ENCODE measurements around the gene KCNK2.

Gene KCNK2

GRCh38 chr1:215228193-215228592 lies 145.7 kb downstream of the KCNK2 start:
- Mint-ChIP-seq H3K9me3 (no peaks in the 10 kb centered on the region), H3K4me3 (no peak overlapping the region), H3K4me1 (ENCODE audit: low read depth) (no peaks in the 10 kb centered on the region), H3K27me3 (no peaks in the 10 kb centered on the region), H3K27ac (no peak overlapping the region), H3K36me3 (ENCODE audit: low read depth) (no peaks in the 10 kb centered on the region)

- Mint-ChIP-seq H3K4me1 (ENCODE audit: low read depth) (no peaks in the 10 kb centered on the region), H3K27me3 (peaks cover 5% of the 10 kb centered on the region), H3K36me3 (ENCODE audit: low read depth) (no peaks in the 10 kb centered on the region), H3K27ac (no peak overlapping the region), H3K9me3 (no peaks in the 10 kb centered on the region), H3K4me3 (no peak overlapping the region)
Observed at GRCh38 chr1:215241451-215241850, 158.9 kb downstream of the KCNK2 start.

DNA sequence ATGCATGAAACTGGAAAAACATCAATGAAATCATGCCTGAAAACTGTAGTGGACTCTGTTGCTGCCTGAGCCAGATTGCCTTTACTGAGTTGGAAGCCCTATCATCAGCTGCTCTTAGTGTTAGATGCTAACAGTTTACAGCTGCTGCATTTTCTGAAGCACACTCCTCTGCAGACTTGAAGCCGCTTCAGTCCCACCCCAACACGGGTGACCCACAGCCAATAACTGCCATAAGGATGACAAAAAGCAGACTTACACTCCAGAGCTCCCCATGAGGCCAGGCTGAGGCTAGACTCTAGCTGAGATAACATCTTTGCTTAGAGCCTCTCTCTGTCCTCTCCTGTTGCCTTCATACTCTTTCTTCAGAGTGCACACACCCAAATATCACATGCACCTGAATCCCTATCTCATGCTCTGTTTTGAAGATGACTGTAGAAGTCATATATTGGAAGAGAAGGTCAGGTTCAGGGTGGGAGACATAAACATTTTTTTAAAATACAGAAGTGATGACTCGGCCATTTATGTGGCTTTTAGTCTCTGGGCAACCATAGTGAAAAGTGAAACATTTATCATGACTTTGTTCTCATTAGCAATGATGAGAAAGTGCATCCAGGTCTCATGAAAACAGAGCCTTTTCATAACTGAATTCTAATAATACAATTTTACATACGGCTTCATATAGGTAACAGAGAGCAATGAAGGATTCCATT lies 161.0 kb downstream of the KCNK2 start:
- Mint-ChIP-seq H3K9me3 (no peaks in the 10 kb centered on the region), H3K4me3 (no peak overlapping the region), H3K27me3 (peaks cover 5% of the 10 kb centered on the region), H3K36me3 (ENCODE audit: low read depth) (no peaks in the 10 kb centered on the region), H3K4me1 (ENCODE audit: low read depth) (no peaks in the 10 kb centered on the region), H3K27ac (no peak overlapping the region)

- Mint-ChIP-seq H3K36me3 (ENCODE audit: low read depth) (no peaks in the 10 kb centered on the region), H3K27me3 (no peaks in the 10 kb centered on the region), H3K9me3 (no peaks in the 10 kb centered on the region), H3K4me1 (ENCODE audit: low read depth) (no peaks in the 10 kb centered on the region), H3K27ac (no peak overlapping the region), H3K4me3 (no peak overlapping the region)
Observed at GRCh38 chr1:215250913-215251312, 168.4 kb downstream of the KCNK2 start.

- Mint-ChIP-seq H3K9me3 (no peaks in the 10 kb centered on the region), H3K36me3 (ENCODE audit: low read depth) (no peaks in the 10 kb centered on the region), H3K27ac (no peak overlapping the region), H3K27me3 (no peaks in the 10 kb centered on the region), H3K4me3 (no peak overlapping the region), H3K4me1 (ENCODE audit: low read depth) (no peaks in the 10 kb centered on the region)
Observed at GRCh38 chr1:215251428-215251827, 168.9 kb downstream of the KCNK2 start.

DNA sequence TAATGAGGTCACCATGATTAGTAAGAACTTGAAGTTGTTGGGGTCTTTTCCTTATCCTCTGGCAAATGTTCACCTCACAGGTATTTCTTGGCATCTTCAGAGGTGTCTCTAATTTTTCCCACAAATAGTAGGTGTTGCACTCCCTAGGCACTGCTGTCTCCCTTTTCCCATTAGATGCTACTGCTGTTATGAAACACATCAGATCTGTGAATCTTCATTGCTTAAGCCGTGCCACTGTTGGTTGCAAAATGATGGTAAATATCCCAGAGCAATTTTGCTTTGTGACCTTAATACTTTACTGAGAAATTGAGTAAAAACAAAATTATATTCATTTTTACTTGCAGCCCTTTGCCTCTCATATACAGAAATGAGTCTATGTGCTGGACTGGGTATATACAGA lies 169.6 kb downstream of the KCNK2 start:
- Mint-ChIP-seq H3K27ac (no peak overlapping the region), H3K4me1 (ENCODE audit: low read depth) (no peaks in the 10 kb centered on the region), H3K36me3 (ENCODE audit: low read depth) (no peaks in the 10 kb centered on the region), H3K27me3 (no peaks in the 10 kb centered on the region), H3K4me3 (no peak overlapping the region), H3K9me3 (no peaks in the 10 kb centered on the region)

GRCh38 chr1:215256936-215257679 lies 174.6 kb downstream of the KCNK2 start:
- H3K27me3 Mint-ChIP-seq, result no peaks in the 10 kb centered on the region
- H3K4me1 Mint-ChIP-seq (ENCODE audit: low read depth), result no peaks in the 10 kb centered on the region
- H3K27ac Mint-ChIP-seq, result no peak overlapping the region
- peaks cover 7% of the 10 kb centered on the region for H3K9me3 Mint-ChIP-seq
- H3K36me3 Mint-ChIP-seq (ENCODE audit: low read depth), result no peaks in the 10 kb centered on the region
- H3K4me3 Mint-ChIP-seq, result no peak overlapping the region

GRCh38 chr1:215260711-215261110 lies 178.2 kb downstream of the KCNK2 start:
- Mint-ChIP-seq H3K36me3 (ENCODE audit: low read depth) (no peaks in the 10 kb centered on the region), H3K27me3 (no peaks in the 10 kb centered on the region), H3K9me3 (peaks cover 17% of the 10 kb centered on the region), H3K4me3 (no peak overlapping the region), H3K27ac (no peak overlapping the region), H3K4me1 (ENCODE audit: low read depth) (no peaks in the 10 kb centered on the region)

DNA sequence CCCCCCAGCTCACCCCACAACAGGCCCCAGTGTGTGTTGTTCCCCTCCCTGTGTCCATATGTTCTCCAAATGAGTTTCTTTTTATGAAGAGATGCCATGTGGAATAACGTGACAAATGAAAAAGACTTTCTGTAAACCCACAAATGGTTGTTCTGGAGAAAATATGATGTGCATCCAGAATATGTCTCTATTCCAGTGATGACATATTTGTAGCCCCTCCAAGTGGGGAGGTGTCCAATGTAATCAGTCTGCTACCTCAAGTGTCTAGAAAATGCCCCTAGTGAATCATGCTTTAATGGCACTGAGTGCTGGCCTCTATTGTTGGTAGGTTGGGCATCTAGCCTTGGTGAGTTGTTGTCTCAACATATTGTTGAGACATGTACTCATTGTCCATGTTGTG lies 179.6 kb downstream of the KCNK2 start:
- Mint-ChIP-seq H3K27me3 (no peaks in the 10 kb centered on the region), H3K4me3 (no peak overlapping the region), H3K36me3 (ENCODE audit: low read depth) (no peaks in the 10 kb centered on the region), H3K27ac (no peak overlapping the region), H3K9me3 (peaks cover 17% of the 10 kb centered on the region), H3K4me1 (ENCODE audit: low read depth) (no peaks in the 10 kb centered on the region)

- H3K27me3 Mint-ChIP-seq, result no peaks in the 10 kb centered on the region
- no peak overlapping the region for H3K27ac Mint-ChIP-seq
- H3K4me1 Mint-ChIP-seq (ENCODE audit: low read depth), result no peaks in the 10 kb centered on the region
- H3K4me3 Mint-ChIP-seq, result no peak overlapping the region
- H3K9me3 Mint-ChIP-seq, result peaks cover 17% of the 10 kb centered on the region
- no peaks in the 10 kb centered on the region for H3K36me3 Mint-ChIP-seq (ENCODE audit: low read depth)
Observed at GRCh38 chr1:215263636-215264035, 181.1 kb downstream of the KCNK2 start.

DNA sequence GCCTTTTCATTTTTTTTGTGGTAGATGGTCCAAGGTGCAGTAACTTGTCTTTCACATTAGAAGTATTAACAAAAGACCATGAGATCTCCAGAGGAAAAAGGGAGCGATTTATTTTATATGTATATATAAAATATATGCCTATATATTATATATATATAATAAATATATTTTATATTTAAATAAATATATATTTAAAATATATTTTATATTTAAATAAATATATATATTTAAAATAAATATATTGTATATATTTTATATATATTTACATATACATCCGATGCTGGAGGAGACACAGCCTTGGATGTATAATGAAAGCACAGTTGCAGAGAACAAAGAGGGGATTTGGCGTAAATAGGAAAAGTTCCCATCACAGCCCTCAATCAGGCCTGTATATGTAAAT lies 182.1 kb downstream of the KCNK2 start:
- H3K27ac Mint-ChIP-seq, result no peak overlapping the region
- peaks cover 12% of the 10 kb centered on the region for H3K9me3 Mint-ChIP-seq
- no peaks in the 10 kb centered on the region for H3K4me1 Mint-ChIP-seq (ENCODE audit: low read depth)
- no peak overlapping the region for H3K4me3 Mint-ChIP-seq
- no peaks in the 10 kb centered on the region for H3K36me3 Mint-ChIP-seq (ENCODE audit: low read depth)
- no peaks in the 10 kb centered on the region for H3K27me3 Mint-ChIP-seq

GRCh38 chr1:215267495-215267894 lies 185.0 kb downstream of the KCNK2 start:
- no peaks in the 10 kb centered on the region for H3K36me3 Mint-ChIP-seq (ENCODE audit: low read depth)
- H3K4me1 Mint-ChIP-seq (ENCODE audit: low read depth), result no peaks in the 10 kb centered on the region
- peaks cover 20% of the 10 kb centered on the region for H3K9me3 Mint-ChIP-seq
- H3K4me3 Mint-ChIP-seq, result no peak overlapping the region
- no peaks in the 10 kb centered on the region for H3K27me3 Mint-ChIP-seq
- no peak overlapping the region for H3K27ac Mint-ChIP-seq

GRCh38 chr1:215269955-215270354 lies 187.4 kb downstream of the KCNK2 start:
- Mint-ChIP-seq H3K4me1 (ENCODE audit: low read depth) (no peaks in the 10 kb centered on the region), H3K4me3 (no peak overlapping the region), H3K9me3 (peaks cover 14% of the 10 kb centered on the region), H3K27ac (no peak overlapping the region), H3K27me3 (no peaks in the 10 kb centered on the region), H3K36me3 (ENCODE audit: low read depth) (no peaks in the 10 kb centered on the region)

DNA sequence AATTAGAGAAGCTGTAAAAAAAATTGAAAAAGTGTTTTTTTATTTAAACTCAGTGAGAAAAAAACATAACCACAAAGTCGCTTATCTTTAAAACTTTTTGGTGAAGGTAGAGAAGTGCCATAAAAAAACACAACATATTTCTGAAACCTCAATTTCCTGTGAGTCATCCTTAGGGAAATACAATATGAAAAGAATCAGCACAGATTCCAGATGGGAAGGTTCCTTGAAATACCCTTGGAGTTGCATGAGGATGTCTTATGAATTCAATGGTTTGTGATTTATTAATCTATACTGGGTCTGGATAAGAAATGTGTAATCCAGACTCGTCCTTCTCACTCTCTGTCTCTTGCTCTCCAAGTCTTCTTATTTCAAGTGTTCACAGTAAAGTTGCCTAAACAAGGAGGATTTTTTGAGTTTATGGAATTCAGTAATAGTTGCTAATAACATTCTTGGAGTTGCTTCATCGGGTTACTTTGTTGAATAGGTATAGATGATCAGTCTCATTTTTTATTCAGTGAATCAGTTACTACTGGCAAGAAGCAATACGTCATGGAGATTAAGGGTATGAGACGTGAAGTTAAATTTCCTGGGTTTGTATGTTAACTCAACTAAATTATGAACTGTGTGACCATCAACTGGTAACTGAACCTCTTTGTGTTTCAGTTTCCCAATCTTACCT lies 191.4 kb downstream of the KCNK2 start:
- H3K4me1 Mint-ChIP-seq (ENCODE audit: low read depth), result no peaks in the 10 kb centered on the region
- H3K9me3 Mint-ChIP-seq, result peaks cover 14% of the 10 kb centered on the region
- no peak overlapping the region for H3K4me3 Mint-ChIP-seq
- H3K27me3 Mint-ChIP-seq, result no peaks in the 10 kb centered on the region
- no peak overlapping the region for H3K27ac Mint-ChIP-seq
- H3K36me3 Mint-ChIP-seq (ENCODE audit: low read depth), result no peaks in the 10 kb centered on the region

DNA sequence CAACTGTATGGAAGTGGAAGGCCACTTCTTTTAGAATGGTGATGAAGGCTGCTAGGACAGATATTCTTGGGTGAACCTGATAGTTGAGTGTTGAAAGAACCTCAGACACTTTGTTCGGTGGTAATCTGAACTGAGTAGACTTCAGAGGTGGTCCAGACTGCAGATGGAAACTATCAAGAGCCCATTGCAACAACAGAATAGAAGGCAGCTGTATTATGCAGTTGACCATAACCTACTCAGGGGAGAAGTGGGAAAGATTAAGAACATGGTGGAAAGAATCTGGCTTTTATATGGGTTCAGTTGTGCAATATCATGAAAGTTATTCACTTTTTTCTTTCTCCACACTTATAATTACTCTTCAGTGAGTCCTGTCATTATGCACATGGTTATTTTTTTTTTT lies 194.0 kb downstream of the KCNK2 start:
- Mint-ChIP-seq H3K9me3 (peaks cover 3% of the 10 kb centered on the region), H3K4me3 (no peak overlapping the region), H3K27ac (no peak overlapping the region)

More for the DNA sequence above, 194.0 kb downstream of the KCNK2 start:
- Mint-ChIP-seq H3K27me3 (no peaks in the 10 kb centered on the region), H3K36me3 (ENCODE audit: low read depth) (no peaks in the 10 kb centered on the region), H3K4me1 (ENCODE audit: low read depth) (no peaks in the 10 kb centered on the region)
